ENCODE data around the gene CFDP1. TPM values are rescaled to one million over a fixed set of nuclear protein-coding genes. Genes with fewer than 3 reads are reported as not detected.
"Not testable (repeated sequence)": the region's sequence is repeated elsewhere in the genome, so short reads cannot be mapped to it uniquely, and the experiment has no call there.

CFDP1 gene
- total RNA-seq, 3 donors from 2014 or later, result 71.9 to 101 (median 72.0) TPM

DNA sequence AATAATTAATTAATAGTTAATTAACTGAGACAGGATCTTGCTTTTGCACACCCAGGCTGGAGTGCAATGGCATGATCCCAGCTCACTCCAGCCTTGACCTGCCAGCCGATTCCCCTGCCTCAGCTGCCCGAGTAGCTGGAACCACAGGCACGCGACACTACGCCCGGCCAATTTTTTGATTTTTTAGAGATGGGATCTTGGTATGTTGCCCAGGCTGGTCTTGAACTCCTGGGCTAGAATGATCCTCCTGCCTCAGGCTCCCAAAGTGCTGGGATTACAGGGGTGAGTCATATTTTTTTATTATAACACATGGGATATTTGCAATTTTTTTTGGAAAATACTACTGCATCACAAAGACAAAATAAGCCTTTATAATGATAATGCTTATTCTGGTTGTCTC is 151.5 kb downstream of the CFDP1 start:
- no peak for TF ChIP-seq CTCF (IDR thresholded peaks at IDR 0.05)
- no peak for ATAC-seq
- Histone ChIP-seq H3K4me1 (ENCODE audit: low read depth) (no peaks in the 10 kb centered on the region), H3K9me3 (no peaks in the 10 kb centered on the region), H3K36me3 (ENCODE audit: low read depth) (no peaks in the 10 kb centered on the region), H3K4me3 (no peak overlapping the region)
- DNase-seq, result no peak
- intact Hi-C loops (cut with DNase I, micrococcal nuclease), result no loop called here

GRCh38 chr16:75281009-75281408 is 152.3 kb downstream of the CFDP1 start:
- intact Hi-C loops (cut with DNase I, micrococcal nuclease); ATAC-seq: not testable (repeated sequence)

DNA sequence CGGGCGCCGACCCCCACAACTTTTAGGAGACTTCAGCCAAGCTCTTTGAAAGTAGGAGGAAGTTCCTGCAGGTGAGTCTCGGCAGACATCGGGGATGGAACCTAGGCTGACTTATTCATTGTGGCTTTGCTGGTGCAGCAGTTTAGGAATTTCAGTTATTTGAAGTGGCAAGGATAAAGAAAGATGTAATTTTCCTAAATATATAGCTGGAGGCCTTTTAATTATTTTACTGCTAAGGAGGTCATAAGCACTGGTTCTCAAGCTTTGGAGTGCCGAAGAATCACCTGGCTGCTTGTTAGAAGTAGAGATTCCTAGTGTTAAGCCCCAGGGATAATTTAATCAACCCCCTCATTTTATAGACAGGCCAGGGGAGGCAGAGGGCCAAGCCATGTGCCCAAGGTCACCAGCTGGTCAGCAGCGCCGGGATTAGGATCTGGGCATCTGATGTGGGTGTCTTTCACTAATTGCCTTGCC is 152.9 kb downstream of the CFDP1 start:
- H3K9me3 ChIP-seq, result no peaks in the 10 kb centered on the region
- H3K36me3 ChIP-seq (ENCODE audit: low read depth), result no peaks in the 10 kb centered on the region
- H3K4me3 ChIP-seq, result no peak overlapping the region
- DNase-seq, result no peak
- no peak for ATAC-seq
- no peak for TF ChIP-seq CTCF (IDR thresholded peaks at IDR 0.05)
- H3K4me1 ChIP-seq (ENCODE audit: low read depth), result no peaks in the 10 kb centered on the region
- intact Hi-C loops (cut with DNase I, micrococcal nuclease), result no loop called here

More at GRCh38 chr16:75281009-75281408, 152.3 kb downstream of the CFDP1 start:
- DNase-seq; H3K9me3 ChIP-seq; H3K36me3 ChIP-seq (ENCODE audit: low read depth); H3K4me1 ChIP-seq (ENCODE audit: low read depth); H3K4me3 ChIP-seq: not testable (repeated sequence)

GRCh38 chr16:75279305-75279704 is 154.0 kb downstream of the CFDP1 start:
- no peak for TF ChIP-seq CTCF (IDR thresholded peaks at IDR 0.05)
- DNase-seq, result no peak
- Histone ChIP-seq H3K4me1 (ENCODE audit: low read depth) (no peaks in the 10 kb centered on the region), H3K36me3 (ENCODE audit: low read depth) (no peaks in the 10 kb centered on the region), H3K9me3 (no peaks in the 10 kb centered on the region), H3K4me3 (no peak overlapping the region)
- peak; percentile 16 for ATAC-seq
- intact Hi-C loops (cut with DNase I, micrococcal nuclease), result no loop called here

- ATAC-seq, result no peak
- no peaks in the 10 kb centered on the region for H3K9me3 ChIP-seq
- no peak overlapping the region for H3K4me3 ChIP-seq
- H3K36me3 ChIP-seq (ENCODE audit: low read depth), result no peaks in the 10 kb centered on the region
- no peaks in the 10 kb centered on the region for H3K4me1 ChIP-seq (ENCODE audit: low read depth)
- TF ChIP-seq CTCF (IDR thresholded peaks at IDR 0.05), result no peak
- no peak for DNase-seq
- intact Hi-C loops (cut with DNase I, micrococcal nuclease), result no loop called here
These were observed 160.0 kb downstream of the CFDP1 start for GRCh38 chr16:75273054-75273925.

- H3K36me3 ChIP-seq (ENCODE audit: low read depth); DNase-seq; H3K4me1 ChIP-seq (ENCODE audit: low read depth); ATAC-seq; H3K4me3 ChIP-seq; intact Hi-C loops (cut with DNase I, micrococcal nuclease); H3K9me3 ChIP-seq: not testable (repeated sequence)
These were observed 160.7 kb downstream of the CFDP1 start for GRCh38 chr16:75272629-75273028.
